Endothelial cell of umbilical vein (primary cell): ENCODE data around the gene PPP1R9B. TPM values are rescaled to one million over a fixed set of nuclear protein-coding genes. Genes with fewer than 3 reads are reported as not detected.

ENCODE experiments used
- BruUV-seq: library from RNA; stranded (reverse); fragments of 400-500 nt; replicated peaks from 2 replicates; lab custom pipeline; 2021; lab: Mats Ljungman, UMichigan
- CTCF ChIA-PET: fragments of 300-600, 350-600 bp; sonication (Branson Sonifier 250); formaldehyde crosslinking; loops from one replicate; lab custom pipeline; 2021; ENCODE audit warnings: antibody characterized with exemption, inconsistent platforms; lab: Charles Lee
- POLR2A ChIA-PET: fragments of 300-600, 350-600 bp; sonication (Branson Sonifier 250); formaldehyde crosslinking; loops from one replicate; lab custom pipeline; 2021; ENCODE audit warnings: antibody characterized with exemption, inconsistent platforms; lab: Charles Lee
- DNase-seq: peaks from one replicate; pipeline ENCODE4 v3.0.0-alpha.2; 2011; ENCODE audit warnings: low read depth, low spot score
- FAIRE-seq: peaks from 2 replicates; lab custom pipeline; 2011; peaks lifted over from hg19 to GRCh38; lab: Jason Lieb, UNC
- H2AFZ ChIP-seq: 2 replicates; pipeline ENCODE4 v1.6.0; 2012; ENCODE audit warnings: low read depth, low read length, control low read depth, inconsistent platforms
- H3K27ac ChIP-seq: 2 replicates; pipeline ENCODE4 v1.5.1; 2011; ENCODE audit warnings: low read depth, mild to moderate bottlenecking, control low read depth, low read length, moderate library complexity; ENCODE audit not compliant: insufficient read depth
- H3K27me3 ChIP-seq, 2 experiments: 2 replicates each; pipeline versions ENCODE4 v1.6.0 to v1.6.1; 2011; ENCODE audit warnings: low read length in 2 of 2, mixed read lengths in 1 of 2; ENCODE audit not compliant: control insufficient read depth in 2 of 2, insufficient read depth in 2 of 2
- H3K36me3 ChIP-seq, 2 experiments: 2 replicates in 1 of 2; 3 replicates in 1 of 2; pipeline ENCODE4 v1.5.1; 2011; ENCODE audit warnings: low read length in 2 of 2, mild to moderate bottlenecking in 1 of 2, moderate library complexity in 1 of 2; ENCODE audit not compliant: control insufficient read depth in 2 of 2, insufficient read depth in 2 of 2; ENCODE audit errors: extremely low read depth in 1 of 2
- H3K4me1 ChIP-seq: 3 replicates; pipeline ENCODE4 v1.5.1; 2011; ENCODE audit warnings: mild to moderate bottlenecking, low read length; ENCODE audit not compliant: control insufficient read depth, insufficient read depth; ENCODE audit errors: extremely low read depth
- H3K4me2 ChIP-seq: 2 replicates; pipeline ENCODE4 v1.6.1; 2011; ENCODE audit warnings: low read length, control low read depth, mixed read lengths; ENCODE audit not compliant: insufficient read depth
- H3K4me3 ChIP-seq, 3 experiments: fragments of 200-600 bp in 1 of 3; sonication (generic), shearing (Covaris generic) in 1 of 3; replicated peaks in 1 of 3; 2 replicates each; pipeline ENCODE4 v1.5.1; 2011 to 2016; ENCODE audit warnings: control low read depth in 3 of 3, low read length in 3 of 3, mild to moderate bottlenecking in 2 of 3, inconsistent platforms in 1 of 3, low read depth in 1 of 3, moderate library complexity in 1 of 3; ENCODE audit not compliant: insufficient read depth in 1 of 3
- H3K79me2 ChIP-seq: 2 replicates; pipeline ENCODE4 v1.6.0; 2012; ENCODE audit warnings: low read length, inconsistent platforms; ENCODE audit not compliant: control insufficient read depth, insufficient read depth
- H3K9ac ChIP-seq: replicated peaks from 2 replicates; pipeline ENCODE3; 2011; ENCODE audit warnings: low read length, control low read depth; ENCODE audit not compliant: insufficient read depth; ENCODE audit errors: extremely low read depth
- H3K9me1 ChIP-seq: replicated peaks from 3 replicates; pipeline ENCODE4 v1.6.0; 2011; ENCODE audit warnings: mild to moderate bottlenecking, low read length; ENCODE audit not compliant: control insufficient read depth, insufficient read depth; ENCODE audit errors: extremely low read depth
- H3K9me3 ChIP-seq: replicated peaks from 2 replicates; pipeline ENCODE4 v1.5.1; 2012; ENCODE audit warnings: low read length, inconsistent platforms; ENCODE audit not compliant: control insufficient read depth, insufficient read depth
- H4K20me1 ChIP-seq: replicated peaks from 2 replicates; pipeline ENCODE3; 2011; ENCODE audit warnings: mild to moderate bottlenecking, low read length; ENCODE audit not compliant: control insufficient read depth, insufficient read depth; ENCODE audit errors: extremely low read depth
- EZH2 ChIP-seq: IDR thresholded peaks from 2 replicates; pipeline ENCODE4 v1.6.1; 2012; ENCODE audit warnings: borderline replicate concordance, low read depth, mild to moderate bottlenecking, moderate library complexity, low read length, inconsistent platforms; ENCODE audit not compliant: severe bottlenecking
- FOS ChIP-seq: IDR thresholded peaks from 2 replicates; pipeline ENCODE4 v1.6.1; 2011; ENCODE audit warnings: mild to moderate bottlenecking, low read length, moderate library complexity, borderline replicate concordance; ENCODE audit not compliant: insufficient read depth
- GATA2 ChIP-seq: IDR thresholded peaks from 2 replicates; pipeline ENCODE4 v1.7.0; 2011; ENCODE audit warnings: low read depth, mild to moderate bottlenecking, moderate library complexity, mixed read lengths, low read length; ENCODE audit not compliant: insufficient read length, insufficient read depth
- JUN ChIP-seq: IDR thresholded peaks from 2 replicates; pipeline ENCODE4 v1.6.1; 2011; ENCODE audit warnings: borderline replicate concordance, low read depth; ENCODE audit not compliant: insufficient read length, insufficient read depth
- MYC ChIP-seq: IDR thresholded peaks from one replicate; pipeline ENCODE4 v1.6.1; 2011; ENCODE audit warnings: mild to moderate bottlenecking, low read depth, low read length
- POLR2A ChIP-seq: IDR thresholded peaks from 2 replicates; pipeline ENCODE4 v1.6.1; 2012; ENCODE audit warnings: low read depth, mild to moderate bottlenecking, control low read depth, low read length
- POLR2AphosphoS5 ChIP-seq: IDR thresholded peaks from 2 replicates; pipeline ENCODE4 v1.6.1; 2012; ENCODE audit warnings: low read depth, mild to moderate bottlenecking, control low read depth, low read length, moderate library complexity; ENCODE audit not compliant: insufficient read depth
- dilution Hi-C: fragments of 300-500 bp; cut with MboI; formaldehyde crosslinking; loops from one replicate; pipeline ENCODE4 v1.15.0; 2019; ENCODE audit warnings: low sequenced_read_pairs; ENCODE audit not compliant: extremely low pct_ligation_motif_present
- intact Hi-C: fragments of 100-400 bp; cut with micrococcal nuclease; formaldehyde crosslinking; loops from one replicate; pipeline ENCODE4 v1.10.0; 2022
- polyA plus RNA-seq, 4 experiments: library from polyadenylated mRNA; depleted of rRNA in 3 of 4; stranded (reverse) in 3 of 4; unstranded in 1 of 4; fragments of >200 nt; gene quantifications; 2 replicates each; pipeline versions ENCODE4 v1.2.1 to v1.2.3, GENCODE V29; 2011 to 2012; ENCODE audit warnings: missing spikeins in 1 of 4
- total RNA-seq: library from RNA; stranded (reverse); gene quantifications from 2 replicates; pipeline ENCODE4 v1.2.3, GENCODE V29; 2021
- TF ChIP-seq, protein P1 (sequence below), 2 donors: IDR thresholded peaks; 1 replicate in 1 of 2; 2 replicates in 1 of 2; pipeline ENCODE4 v1.5.1; 2011; ENCODE audit warnings: low read length in 2 of 2, mild to moderate bottlenecking in 2 of 2, moderate library complexity in 2 of 2, control low read depth in 1 of 2, inconsistent platforms in 1 of 2, low read depth in 1 of 2; ENCODE audit not compliant: insufficient read depth in 1 of 2; ENCODE audit errors: extremely low read depth in 1 of 2
- TF ChIP-seq, protein P2 (sequence below): IDR thresholded peaks from 2 replicates; pipeline ENCODE4 v1.6.1; 2011; ENCODE audit not compliant: insufficient read depth, insufficient read length

The PPP1R9B gene
- total and polyA plus RNA-seq, 2 donors (not counting 3 experiments of a cell fraction or from before 2014, with no cell fraction given) = 20.1 to 60.2 TPM

DNA sequence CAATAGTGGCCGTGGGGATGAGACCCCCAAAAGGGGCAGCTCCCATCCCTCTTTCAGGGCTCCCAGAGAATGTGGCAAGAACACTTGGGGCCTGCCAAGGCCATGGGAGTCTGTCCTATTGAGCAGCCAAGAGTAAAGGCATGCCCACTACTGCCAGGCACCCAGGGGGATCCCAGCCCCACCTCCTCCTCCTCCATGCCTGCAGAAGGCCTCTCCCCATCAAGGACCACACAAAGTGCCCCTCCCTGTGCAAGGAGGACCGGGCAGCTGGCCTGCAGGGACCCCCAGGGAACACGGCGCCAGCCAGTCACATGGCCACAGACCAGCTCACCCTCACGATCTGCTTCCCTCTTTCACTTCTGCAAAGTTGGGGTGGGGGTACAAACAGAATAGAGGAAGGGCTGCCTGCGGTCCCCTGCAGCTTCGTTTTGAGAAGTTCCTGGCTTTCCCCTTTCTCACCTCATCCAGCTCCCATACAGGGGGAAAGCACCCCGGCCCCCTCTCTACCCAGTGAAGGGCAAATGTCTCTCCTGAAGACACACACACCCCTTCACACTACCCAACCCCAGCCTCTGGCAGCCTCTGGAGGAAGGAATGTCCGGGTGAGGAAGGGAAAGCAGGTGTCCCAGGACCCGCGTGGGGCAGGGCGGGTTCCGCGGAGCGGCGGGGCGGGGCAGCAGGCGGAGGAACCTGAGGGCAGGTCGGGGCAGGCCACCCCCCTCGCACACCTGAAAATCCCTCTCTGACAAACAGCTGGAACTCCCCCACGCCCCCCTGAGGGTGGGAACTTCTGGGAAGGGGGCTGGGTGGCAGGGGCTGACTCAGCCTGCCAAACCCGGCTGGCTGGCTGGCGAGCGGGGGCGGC, 2.0 kb downstream of the PPP1R9B start:
- no TSS peak for BruUV-seq
- Histone ChIP-seq H3K9me1 (no peaks in the 10 kb centered on the region), H4K20me1 (no peaks in the 10 kb centered on the region), H3K4me2 (peak overlapping the region; percentile 82), H3K79me2 (peaks cover 66% of the 10 kb centered on the region), H3K4me1 (peaks cover 32% of the 10 kb centered on the region), H3K36me3 (peaks cover 0 to 16% of the 10 kb centered on the region in 2 experiments), H3K9ac (peak overlapping the region; percentile 45), H3K27ac (peak overlapping the region; percentile 7), H3K27me3 (no peaks in the 10 kb centered on the region), H3K4me3 (peak overlapping the region; percentile 63 to 82 (median 65)), H3K9me3 (no peaks in the 10 kb centered on the region), H2AFZ (no peak overlapping the region)
- TF ChIP-seq JUN (no peak), FOS (no peak), GATA2 (no peak), POLR2A (no peak), POLR2AphosphoS5 (no peak), EZH2 (no peak), MYC (no peak)
- TF ChIP-seq, protein P1, sequence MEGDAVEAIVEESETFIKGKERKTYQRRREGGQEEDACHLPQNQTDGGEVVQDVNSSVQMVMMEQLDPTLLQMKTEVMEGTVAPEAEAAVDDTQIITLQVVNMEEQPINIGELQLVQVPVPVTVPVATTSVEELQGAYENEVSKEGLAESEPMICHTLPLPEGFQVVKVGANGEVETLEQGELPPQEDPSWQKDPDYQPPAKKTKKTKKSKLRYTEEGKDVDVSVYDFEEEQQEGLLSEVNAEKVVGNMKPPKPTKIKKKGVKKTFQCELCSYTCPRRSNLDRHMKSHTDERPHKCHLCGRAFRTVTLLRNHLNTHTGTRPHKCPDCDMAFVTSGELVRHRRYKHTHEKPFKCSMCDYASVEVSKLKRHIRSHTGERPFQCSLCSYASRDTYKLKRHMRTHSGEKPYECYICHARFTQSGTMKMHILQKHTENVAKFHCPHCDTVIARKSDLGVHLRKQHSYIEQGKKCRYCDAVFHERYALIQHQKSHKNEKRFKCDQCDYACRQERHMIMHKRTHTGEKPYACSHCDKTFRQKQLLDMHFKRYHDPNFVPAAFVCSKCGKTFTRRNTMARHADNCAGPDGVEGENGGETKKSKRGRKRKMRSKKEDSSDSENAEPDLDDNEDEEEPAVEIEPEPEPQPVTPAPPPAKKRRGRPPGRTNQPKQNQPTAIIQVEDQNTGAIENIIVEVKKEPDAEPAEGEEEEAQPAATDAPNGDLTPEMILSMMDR (IDR thresholded peaks at IDR 0.05; ENCODE audit: extremely low read depth in 1 of 2, insufficient read depth in 1 of 2, low read depth in 1 of 2, low read length in 2 of 2) = no peak
- TF ChIP-seq, protein P2, sequence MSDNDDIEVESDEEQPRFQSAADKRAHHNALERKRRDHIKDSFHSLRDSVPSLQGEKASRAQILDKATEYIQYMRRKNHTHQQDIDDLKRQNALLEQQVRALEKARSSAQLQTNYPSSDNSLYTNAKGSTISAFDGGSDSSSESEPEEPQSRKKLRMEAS = no peak
- intact Hi-C loops (no loop called here), dilution Hi-C loops (no loop called here)
- POLR2A ChIA-PET = no interaction called here
- no peak for DNase-seq
- CTCF ChIA-PET = interaction anchor here (1.0 to 4.1 kb wide), 5 partner anchors 8 to 31 kb away, joined by 3 to 21 read pairs (median 4); partner anchors contain the start of gene SAMD14
- peak; percentile 57 for FAIRE-seq
